HG03469 (cell line): ENCODE data around the gene NOL4L.

ENCODE experiments used
- ATAC-seq: cut with Tn5 transposase; IDR thresholded peaks from one replicate; pipeline ENCODE4 v1.9.1; 2021; ENCODE audit warnings: mild to moderate bottlenecking, moderate library complexity, moderate number of reproducible peaks; ENCODE audit not compliant: unreplicated experiment

NOL4L gene

GRCh38 chr20:32564440-32564839, 20.7 kb downstream of the NOL4L start:
- ATAC-seq = no peak

GRCh38 chr20:32563311-32564272, 21.5 kb downstream of the NOL4L start:
- ATAC-seq = no peak

GRCh38 chr20:32562495-32562911, 22.6 kb downstream of the NOL4L start:
- no peak for ATAC-seq

- ATAC-seq = no peak
Measured at GRCh38 chr20:32560989-32561830, 23.9 kb downstream of the NOL4L start.

- ATAC-seq = no peak
Measured at GRCh38 chr20:32560482-32560988, 24.6 kb downstream of the NOL4L start.

GRCh38 chr20:32559753-32560380, 25.3 kb downstream of the NOL4L start:
- no peak for ATAC-seq

GRCh38 chr20:32559205-32559752, 25.9 kb downstream of the NOL4L start:
- no peak for ATAC-seq

GRCh38 chr20:32558526-32558925, 26.6 kb downstream of the NOL4L start:
- ATAC-seq = no peak

GRCh38 chr20:32557319-32557718, 27.8 kb downstream of the NOL4L start:
- ATAC-seq = no peak

- no peak for ATAC-seq
Measured at GRCh38 chr20:32556312-32557184, 28.6 kb downstream of the NOL4L start.

GRCh38 chr20:32555584-32555983, 29.5 kb downstream of the NOL4L start:
- ATAC-seq = no peak

GRCh38 chr20:32554965-32555289, 30.2 kb downstream of the NOL4L start:
- no peak for ATAC-seq

GRCh38 chr20:32553618-32554017, 31.5 kb downstream of the NOL4L start:
- no peak for ATAC-seq

- no peak for ATAC-seq
Measured at GRCh38 chr20:32551693-32552092, 33.4 kb downstream of the NOL4L start.

GRCh38 chr20:32549842-32550241, 35.3 kb downstream of the NOL4L start:
- ATAC-seq = no peak

GRCh38 chr20:32547753-32548034, 37.4 kb downstream of the NOL4L start:
- ATAC-seq = no peak

- ATAC-seq = no peak
Measured at GRCh38 chr20:32546918-32547752, 38.0 kb downstream of the NOL4L start.

GRCh38 chr20:32544893-32545840, 40.0 kb downstream of the NOL4L start:
- no peak for ATAC-seq
